ENCODE measurements around the gene CDK5RAP2.

Gene CDK5RAP2

DNA sequence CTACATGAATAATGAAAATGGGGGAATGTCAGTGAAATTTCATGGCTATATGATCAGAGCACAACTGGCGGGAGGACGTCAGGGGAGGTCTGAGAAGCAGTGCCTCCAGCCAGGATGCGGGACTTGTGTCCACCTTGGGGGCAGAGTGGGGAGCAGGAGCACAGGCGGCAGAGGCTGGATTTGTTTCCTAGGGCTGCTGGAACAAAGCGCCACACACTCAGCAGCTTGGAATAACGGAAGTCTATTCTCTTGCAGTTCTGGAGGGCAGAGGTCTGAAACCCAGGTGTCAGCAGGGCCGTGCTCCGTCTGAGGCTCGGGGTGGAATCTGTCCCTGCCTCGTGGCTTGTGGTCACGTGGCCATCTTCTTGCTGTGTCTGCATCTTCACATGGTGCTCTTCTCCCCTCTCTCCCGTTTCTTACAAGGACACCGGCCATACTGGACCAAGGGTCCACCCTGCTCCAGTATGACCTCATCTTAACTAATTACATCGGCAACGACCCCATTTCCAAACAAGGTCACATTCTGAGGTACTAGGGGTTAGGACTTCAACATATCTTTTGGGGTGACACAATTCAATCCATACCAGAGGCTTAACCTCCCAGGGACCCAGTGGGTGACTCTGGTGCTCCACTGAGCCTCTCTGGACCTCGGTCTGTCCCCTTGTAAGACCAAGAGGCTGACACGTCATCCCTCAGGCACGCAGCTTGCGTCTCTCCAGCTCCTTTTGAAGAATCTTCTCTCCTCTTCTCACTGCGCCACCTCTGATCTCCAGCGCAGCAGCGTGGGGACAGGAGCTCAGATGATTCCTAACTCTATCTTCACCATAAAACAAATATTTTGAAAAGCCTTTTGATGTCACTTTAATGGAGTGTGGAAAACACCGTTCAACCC lies 202.5 kb downstream of the CDK5RAP2 start:
- no peak for DNase-seq

DNA sequence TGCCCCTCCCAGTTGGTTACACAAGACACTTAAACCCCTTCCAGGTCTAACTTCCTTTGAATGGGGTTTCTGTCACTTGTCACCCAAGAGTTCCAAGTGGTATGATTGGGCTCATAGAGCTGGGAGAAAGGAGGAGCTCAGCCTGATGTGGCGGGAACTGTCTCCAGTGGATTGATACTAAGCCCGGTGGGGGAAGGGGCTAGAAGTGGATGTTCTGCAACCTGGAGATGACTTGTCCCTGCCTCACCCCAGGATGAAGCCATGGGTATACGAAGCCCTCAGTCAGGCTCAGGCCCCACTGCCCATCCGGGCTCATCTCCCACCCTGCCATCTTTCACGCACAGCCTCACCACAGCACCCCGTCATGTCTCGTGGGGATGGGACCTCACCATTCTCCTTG lies 203.9 kb downstream of the CDK5RAP2 start:
- no peak for DNase-seq

GRCh38 chr9:120375316-120375715 lies 204.7 kb downstream of the CDK5RAP2 start:
- DNase-seq, result no peak

GRCh38 chr9:120374817-120375216 lies 205.2 kb downstream of the CDK5RAP2 start:
- DNase-seq, result no peak

DNA sequence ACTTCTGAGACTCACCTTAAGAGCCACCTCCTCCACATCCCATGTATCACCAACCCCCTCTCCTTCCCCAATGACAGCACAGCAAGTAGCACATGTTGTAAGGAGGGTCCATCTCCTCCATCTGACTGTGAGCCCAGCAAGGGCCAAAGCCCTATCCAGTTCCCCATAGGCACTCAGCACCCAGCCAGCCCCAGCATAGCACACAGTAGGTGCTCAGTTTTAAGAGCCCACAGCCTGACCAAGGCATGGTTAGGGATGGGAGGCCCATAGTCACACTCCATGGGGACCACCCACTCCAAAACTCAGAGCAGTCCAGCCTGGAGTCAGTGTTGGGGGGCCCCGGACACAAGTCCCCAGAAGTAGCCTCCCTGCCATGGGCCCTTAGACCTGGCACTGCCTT lies 205.7 kb downstream of the CDK5RAP2 start:
- no peak for DNase-seq

DNA sequence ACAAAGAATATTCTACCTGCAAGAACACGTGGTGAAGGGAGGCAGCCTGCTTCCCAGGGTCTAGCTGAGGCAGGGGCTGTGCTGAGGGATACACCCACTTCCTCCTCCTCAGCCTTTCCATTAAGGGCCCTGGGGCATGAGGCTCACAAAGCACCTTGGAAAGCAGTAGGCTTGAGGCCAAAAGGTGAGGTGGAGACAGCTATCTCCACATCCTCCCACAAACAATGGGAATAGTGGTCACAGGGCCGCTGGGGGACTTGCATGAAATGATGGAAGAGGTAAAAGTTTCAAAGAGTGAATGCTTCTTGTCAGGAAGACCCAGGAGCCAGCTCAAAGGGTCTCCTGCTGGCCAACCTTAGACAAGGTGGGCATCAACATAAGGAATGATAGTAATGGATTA lies 207.9 kb downstream of the CDK5RAP2 start:
- DNase-seq, result no peak

DNA sequence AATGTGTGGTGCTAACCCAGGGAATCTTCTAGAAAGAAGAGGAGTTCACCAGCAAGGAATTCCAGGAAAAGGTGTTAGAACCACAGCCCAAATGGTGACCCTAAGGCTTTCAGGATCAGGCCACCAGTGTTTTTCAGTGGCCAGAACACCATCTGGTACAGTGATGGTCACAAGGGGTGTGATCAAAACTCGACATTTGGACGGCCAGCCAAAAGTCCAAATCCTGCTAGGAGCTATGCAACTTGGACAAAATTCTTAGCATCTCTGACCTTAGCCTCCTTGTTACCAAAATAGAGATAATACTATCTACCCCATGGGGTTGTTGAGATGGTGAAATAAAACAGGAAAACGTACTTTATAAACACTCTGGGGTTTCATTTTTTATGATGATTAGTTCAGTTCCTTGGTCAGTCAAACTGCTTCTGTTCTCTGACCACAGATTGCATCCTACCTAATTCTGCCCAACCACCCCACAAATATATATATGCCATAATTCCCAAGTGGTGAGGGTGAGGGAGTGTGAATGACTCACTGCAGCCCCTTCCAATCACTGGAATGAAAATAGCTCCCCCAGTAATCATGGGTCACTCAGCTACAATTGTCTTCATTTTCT lies 210.3 kb downstream of the CDK5RAP2 start:
- no peak for DNase-seq

GRCh38 chr9:120368799-120369198 lies 211.2 kb downstream of the CDK5RAP2 start:
- DNase-seq, result no peak

DNA sequence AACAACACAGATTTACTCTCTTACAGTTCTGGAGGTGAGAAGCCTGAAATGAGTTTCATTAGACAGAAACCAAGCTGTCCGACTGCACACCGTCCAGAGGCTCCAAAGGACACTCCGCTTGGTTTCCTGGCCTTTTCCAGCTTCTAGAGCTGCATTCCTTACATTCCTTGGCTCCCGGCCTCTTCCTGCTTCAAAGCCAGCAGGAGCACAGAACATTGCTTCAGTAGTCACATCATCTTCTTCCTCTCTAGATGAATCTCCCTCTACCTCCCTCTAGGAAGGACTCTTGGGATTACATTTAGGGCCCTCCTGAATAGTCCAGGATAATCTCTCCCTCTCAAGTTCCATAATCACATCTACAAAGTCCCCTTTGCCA lies 213.3 kb downstream of the CDK5RAP2 start:
- DNase-seq, result no peak

DNA sequence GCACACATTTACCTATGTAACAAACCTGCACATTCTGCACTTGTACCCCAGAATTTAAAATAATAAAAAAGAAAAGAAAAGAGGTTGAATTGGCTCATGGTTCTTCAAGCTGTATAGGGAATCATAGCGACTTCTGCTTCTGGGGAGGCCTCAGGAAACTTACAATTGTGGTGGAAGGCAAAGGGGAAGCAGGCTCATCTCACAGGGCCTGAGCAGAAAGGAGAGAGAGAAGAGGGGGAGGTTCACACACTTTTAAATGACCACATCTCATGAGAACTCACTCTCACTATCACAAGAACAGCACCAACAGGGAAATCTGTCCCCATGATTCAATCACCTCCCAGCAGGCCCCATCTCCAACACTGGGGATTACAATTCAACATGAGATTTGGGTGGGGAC lies 214.6 kb downstream of the CDK5RAP2 start:
- DNase-seq, result no peak

DNA sequence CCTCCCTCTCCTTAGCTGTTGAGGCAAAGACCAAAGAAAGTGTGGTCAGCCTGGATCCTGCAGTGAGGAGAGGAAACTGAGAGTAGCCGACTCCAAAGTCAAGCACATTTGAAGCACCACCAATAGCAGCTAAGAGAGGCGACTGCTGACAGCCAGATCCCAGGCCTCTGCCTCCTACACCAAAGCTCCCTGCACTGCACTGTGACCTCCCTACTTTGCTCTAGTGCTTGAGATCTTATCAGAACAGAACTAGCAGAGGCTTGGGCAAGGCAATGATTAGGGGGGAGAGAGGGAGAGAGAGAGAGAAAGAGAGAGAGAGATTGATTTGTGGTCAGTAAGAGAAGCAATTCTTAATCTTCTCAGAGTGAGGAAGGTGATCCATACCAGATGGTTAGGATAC lies 216.3 kb downstream of the CDK5RAP2 start:
- no peak for DNase-seq

DNA sequence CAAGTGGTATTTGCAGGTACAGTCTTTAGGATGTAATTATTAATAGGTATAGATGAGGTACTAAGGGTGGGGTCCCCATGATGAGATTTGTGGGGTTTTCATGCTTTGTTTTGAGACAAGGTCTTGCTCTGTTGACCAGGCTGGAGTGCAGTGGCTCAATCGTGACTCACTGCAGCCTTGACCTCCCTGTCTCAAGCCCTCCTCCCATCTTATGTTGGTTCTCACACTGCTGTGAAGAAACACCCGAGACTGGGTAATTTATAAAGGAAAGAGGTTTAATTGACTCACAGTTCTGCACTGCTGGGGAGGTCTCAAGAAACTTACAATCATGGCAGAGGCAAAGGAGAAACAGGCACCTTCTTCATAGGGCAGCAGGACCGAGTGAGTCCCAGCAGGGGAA lies 217.5 kb downstream of the CDK5RAP2 start:
- DNase-seq, result no peak

- DNase-seq, result no peak
Measured at GRCh38 chr9:120361551-120361950, 218.4 kb downstream of the CDK5RAP2 start.

- no peak for DNase-seq
Measured at GRCh38 chr9:120360510-120360909, 219.5 kb downstream of the CDK5RAP2 start.

GRCh38 chr9:120360046-120360445 lies 219.9 kb downstream of the CDK5RAP2 start:
- DNase-seq, result no peak

- DNase-seq, result no peak
Measured at GRCh38 chr9:120358877-120359276, 221.1 kb downstream of the CDK5RAP2 start.

GRCh38 chr9:120353506-120353905 lies 226.5 kb downstream of the CDK5RAP2 start:
- DNase-seq, result no peak

- no peak for DNase-seq
Measured at GRCh38 chr9:120351106-120351505, 228.9 kb downstream of the CDK5RAP2 start.

DNA sequence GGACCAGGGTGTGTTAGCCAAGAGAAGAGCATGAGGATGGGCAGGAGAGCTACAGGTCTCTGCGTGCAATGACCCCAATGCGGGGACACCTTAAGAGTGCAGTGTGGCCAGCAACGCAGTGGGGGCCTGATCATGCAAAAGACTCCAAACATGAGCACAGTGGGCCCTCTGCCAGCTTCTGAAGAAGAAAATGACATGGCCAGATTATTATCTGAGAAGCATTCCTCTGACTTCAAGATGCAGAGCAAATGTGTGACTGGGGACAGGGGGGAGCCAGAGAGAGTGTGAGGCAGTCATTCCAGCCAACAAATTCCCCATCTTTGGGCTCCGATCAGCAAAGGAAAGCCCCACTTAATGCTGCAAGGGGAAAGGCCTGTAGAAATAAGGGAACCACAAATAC lies 229.4 kb downstream of the CDK5RAP2 start:
- no peak for DNase-seq

DNA sequence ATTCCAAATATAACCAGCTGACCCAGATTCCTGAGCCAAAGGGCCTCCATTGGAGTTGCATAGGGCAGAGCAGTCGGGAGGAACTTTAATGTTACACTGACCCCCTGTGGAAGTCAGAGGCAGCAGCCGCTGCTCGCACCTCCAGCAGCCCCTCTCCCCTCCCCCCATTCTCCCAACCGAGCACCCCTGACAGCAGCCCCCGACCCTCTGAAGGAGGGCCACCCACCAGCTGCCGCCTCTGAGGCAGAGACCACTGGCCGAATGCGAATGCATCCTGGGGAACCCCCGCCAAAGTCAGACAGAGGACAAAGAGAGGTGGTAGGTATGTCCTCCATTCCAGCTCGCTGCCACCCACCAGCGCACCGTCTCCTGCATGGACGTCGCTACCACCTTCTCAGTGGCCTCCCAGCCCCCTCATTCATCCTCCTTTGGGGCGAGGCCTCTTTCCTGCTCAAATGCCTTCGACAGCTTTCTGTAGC lies 231.0 kb downstream of the CDK5RAP2 start:
- no peak for DNase-seq

GRCh38 chr9:120345379-120345778 lies 234.6 kb downstream of the CDK5RAP2 start:
- no peak for DNase-seq

- DNase-seq, result no peak
Measured at GRCh38 chr9:120344230-120344629, 235.7 kb downstream of the CDK5RAP2 start.

DNA sequence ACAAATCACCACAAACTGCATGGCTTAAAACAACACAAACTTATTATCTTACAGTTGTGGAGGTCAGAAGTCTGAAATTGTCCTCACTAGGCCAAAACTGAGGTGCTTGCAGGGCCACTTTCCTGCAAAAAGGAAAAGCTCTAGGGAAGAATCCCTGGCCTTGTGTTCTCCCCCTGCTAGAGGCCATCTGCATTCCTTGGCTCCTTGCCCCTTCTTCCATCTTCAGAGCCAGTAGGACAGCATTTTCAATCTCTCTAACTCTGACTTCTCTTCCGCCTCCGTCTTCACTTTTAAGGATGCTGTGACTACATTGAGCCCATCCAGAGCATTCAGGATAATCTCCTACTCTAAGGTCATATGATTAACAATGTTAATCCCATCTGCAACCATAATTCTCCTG lies 236.6 kb downstream of the CDK5RAP2 start:
- DNase-seq, result no peak

All from CD4-positive, alpha-beta T cell treated with Interleukin-10 for 1 hour (primary cell).